GM12878 (cell line): Measurements from ENCODE around the gene PINLYP. TPM values are rescaled to one million over a fixed set of nuclear protein-coding genes. Genes with fewer than 3 reads are reported as not detected.

Experiments used
- CHD4 ChIP-seq: fragments of 200-600 bp; sonication (generic); IDR thresholded peaks from 2 replicates; pipeline ENCODE4 v1.6.1; 2016; ENCODE audit warnings: mild to moderate bottlenecking
- CUX1 ChIP-seq: IDR thresholded peaks from 2 replicates; pipeline ENCODE4 v1.6.1; 2012; ENCODE audit warnings: improper control_type of control experiment, low read depth, low read length; ENCODE audit not compliant: insufficient replicate concordance
- ESRRA ChIP-seq: IDR thresholded peaks from 2 replicates; pipeline ENCODE4 v1.6.1; 2012; ENCODE audit warnings: mild to moderate bottlenecking, low read length, improper control_type of control experiment
- ETV6 ChIP-seq, 2 experiments: fragments of 450-650 bp in 1 of 2; IDR thresholded peaks in 1 of 2; conservative IDR thresholded peaks in 1 of 2; 2 replicates each; pipeline ENCODE4 v1.6.1; 2014; ENCODE audit warnings: antibody characterized with exemption in 1 of 2, borderline replicate concordance in 1 of 2, low read depth in 1 of 2, mild to moderate bottlenecking in 1 of 2, moderate library complexity in 1 of 2
- PAX8 ChIP-seq: fragments of 450-650 bp; IDR thresholded peaks from 2 replicates; pipeline ENCODE4 v1.6.1; 2017; ENCODE audit warnings: mild to moderate bottlenecking, moderate library complexity
- SKIL ChIP-seq: fragments of 450-650 bp; IDR thresholded peaks from 2 replicates; pipeline ENCODE4 v1.6.1; 2017; ENCODE audit warnings: mild to moderate bottlenecking, low read depth, inconsistent platforms; ENCODE audit not compliant: poor library complexity, severe bottlenecking
- USF1 ChIP-seq: IDR thresholded peaks from 2 replicates; pipeline ENCODE4 v1.6.1; 2011; ENCODE audit warnings: borderline replicate concordance, low read depth, mild to moderate bottlenecking, moderate library complexity, mixed read lengths, low read length; ENCODE audit not compliant: insufficient read depth; ENCODE audit errors: extremely low read length
- ZNF217 ChIP-seq: fragments of 450-650 bp; IDR thresholded peaks from 2 replicates; pipeline ENCODE4 v1.6.1; 2017; ENCODE audit warnings: antibody characterized with exemption, mild to moderate bottlenecking
- polyA plus RNA-seq, 11 experiments: library from polyadenylated mRNA; depleted of rRNA in 4 of 11; unstranded in 6 of 11; stranded (reverse) in 5 of 11; fragments of >200 nt; fragmentation: Nextera tagmentation in 4 of 11; fragmentation: Illumina TruSeq in 1 of 11; extraction: Ambion mirVana in 4 of 11; extraction: Trizol in 1 of 11; gene quantifications; 1 replicate in 1 of 11; 2 replicates in 10 of 11; pipeline versions ENCODE4 v1.2.1 to v1.2.3, GENCODE V29; 2011 to 2016; ENCODE audit warnings: inconsistent platforms in 2 of 11, missing spikeins in 2 of 11, low read depth in 1 of 11
- total RNA-seq, 4 experiments: library from RNA; depleted of rRNA in 3 of 4; stranded (reverse); fragments of >200 nt in 3 of 4; fragmentation: Illumina TruSeq in 1 of 4; extraction: Trizol in 1 of 4; gene quantifications; 2 replicates each; pipeline versions ENCODE4 v1.2.1 to v1.2.3, GENCODE V29; 2013 to 2021

The PINLYP gene
- total and polyA plus RNA-seq, 10 of the 15 experiments (the other 5 are each of a cell fraction or from before 2014, with no cell fraction given) = 1.0 to 26.9 (median 11.4) TPM

GRCh38 chr19:43552616-43553015 is 23.0 kb upstream of the PINLYP start (continued):
- TF ChIP-seq CUX1 = no peak
- TF ChIP-seq CHD4 = no peak
- no peak for TF ChIP-seq ESRRA
- TF ChIP-seq ETV6 (conservative IDR thresholded peaks at IDR 0.05 in 1 of 2, IDR thresholded peaks at IDR 0.05 in 1 of 2; ENCODE audit: borderline replicate concordance in 1 of 2, low read depth in 1 of 2) = no peak
- TF ChIP-seq SKIL = no peak
- no peak for TF ChIP-seq USF1
- no peak for TF ChIP-seq PAX8
- TF ChIP-seq ZNF217 = no peak
